AG10803 (cell line): ENCODE data around the gene DSG1.
"Not testable (repeated sequence)": the region's sequence is repeated elsewhere in the genome, so short reads cannot be mapped to it uniquely, and the experiment has no call there.

ENCODE experiments used
- DNase-seq: peaks from one replicate; pipeline ENCODE4 v3.0.0; 2010; ENCODE audit warnings: low read depth
- H3K4me3 ChIP-seq: 2 replicates; pipeline ENCODE4 v1.5.1; 2011; ENCODE audit warnings: mild to moderate bottlenecking, low read length, control low read depth
- CTCF ChIP-seq: conservative IDR thresholded peaks from 2 replicates; pipeline ENCODE4 v1.5.1; 2011; ENCODE audit warnings: mild to moderate bottlenecking, low read length, control low read depth, inconsistent platforms

The DSG1 gene

GRCh38 chr18:31278609-31279071 lies 39.3 kb upstream of the DSG1 start:
- TF ChIP-seq CTCF: no peak
- DNase-seq: no peak
- H3K4me3 ChIP-seq: no peak overlapping the region

GRCh38 chr18:31280502-31280901 lies 37.5 kb upstream of the DSG1 start:
- TF ChIP-seq CTCF: no peak
- DNase-seq: no peak
- no peak overlapping the region for H3K4me3 ChIP-seq

- DNase-seq: no peak
- TF ChIP-seq CTCF: no peak
- H3K4me3 ChIP-seq: no peak overlapping the region
Measured at GRCh38 chr18:31281437-31281836, 36.5 kb upstream of the DSG1 start.

GRCh38 chr18:31289446-31289845 lies 28.5 kb upstream of the DSG1 start:
- DNase-seq, H3K4me3 ChIP-seq: not testable (repeated sequence)

- H3K4me3 ChIP-seq: no peak overlapping the region
- TF ChIP-seq CTCF: no peak
- no peak for DNase-seq
Measured at GRCh38 chr18:31291688-31292087, 26.3 kb upstream of the DSG1 start.

- no peak for TF ChIP-seq CTCF
Measured at GRCh38 chr18:31294199-31294747, 23.7 kb upstream of the DSG1 start.

GRCh38 chr18:31297248-31297647 lies 20.7 kb upstream of the DSG1 start:
- TF ChIP-seq CTCF: no peak
- DNase-seq: no peak
- no peak overlapping the region for H3K4me3 ChIP-seq

More at GRCh38 chr18:31294199-31294747, 23.7 kb upstream of the DSG1 start:
- DNase-seq: no peak
- H3K4me3 ChIP-seq: no peak overlapping the region
